ENCODE data around the gene MYBPC2.

DNA sequence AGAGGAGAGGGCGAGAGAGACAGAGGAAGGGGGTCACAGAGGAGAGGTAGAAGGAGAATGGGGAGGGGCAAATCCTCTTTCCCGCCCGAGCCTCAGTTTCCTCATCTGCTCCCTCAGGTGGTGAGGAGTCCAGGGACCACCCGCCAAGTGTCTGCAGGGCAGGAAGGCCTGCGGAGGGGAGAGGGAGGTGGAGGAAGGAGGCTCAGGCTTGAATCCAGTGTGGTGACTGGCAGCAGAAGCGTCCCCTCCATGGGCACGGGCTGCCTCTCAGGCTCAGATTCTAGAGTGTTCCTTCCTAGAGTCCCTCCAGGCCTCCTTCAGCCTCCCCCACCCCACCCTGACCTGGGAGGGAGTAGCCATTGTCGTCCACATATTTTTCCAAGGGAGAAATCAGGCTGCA is 60.5 kb downstream of the MYBPC2 start:
- no peak for TF ChIP-seq POLR2A (IDR thresholded peaks at IDR 0.05)
- TF ChIP-seq CTCF (IDR thresholded peaks at IDR 0.05 in 8 of 11, conservative IDR thresholded peaks at IDR 0.05 in 3 of 11), result no peak
- no peak for TF ChIP-seq POLR2AphosphoS5 (IDR thresholded peaks at IDR 0.05)

Measured in spleen (tissue), 7 donors.